ENCODE measurements around the gene PROB1.
"Not testable (repeated sequence)": the region's sequence is repeated elsewhere in the genome, so short reads cannot be mapped to it uniquely, and the experiment has no call there.

The PROB1 gene

GRCh38 chr5:139386956-139387355 lies 7.9 kb downstream of the PROB1 start:
- not testable (repeated sequence) for H3K9ac ChIP-seq (ENCODE audit: low read length); H3K36me3 ChIP-seq (ENCODE audit: control insufficient read depth, insufficient read depth, low read length); H3K4me1 ChIP-seq (ENCODE audit: control insufficient read depth, insufficient read depth, low read length); H3K4me3 ChIP-seq (ENCODE audit: low read length); H3K27me3 ChIP-seq (ENCODE audit: control insufficient read depth, insufficient read depth, low read length); H3K27ac ChIP-seq (ENCODE audit: low read depth, low read length)

- H3K4me1 ChIP-seq (ENCODE audit: control insufficient read depth, insufficient read depth, low read length), result no peaks in the 10 kb centered on the region
Measured at GRCh38 chr5:139386050-139386438, 8.9 kb downstream of the PROB1 start.

GRCh38 chr5:139385061-139386049 lies 9.5 kb downstream of the PROB1 start:
- Histone ChIP-seq H3K36me3 (ENCODE audit: control insufficient read depth, insufficient read depth, low read length) (peaks cover 2% of the 10 kb centered on the region), H3K27ac (ENCODE audit: low read depth, low read length) (no peak overlapping the region), H3K4me1 (ENCODE audit: control insufficient read depth, insufficient read depth, low read length) (no peaks in the 10 kb centered on the region), H3K4me3 (ENCODE audit: low read length) (peak overlapping the region; percentile 62), H3K27me3 (ENCODE audit: control insufficient read depth, insufficient read depth, low read length) (no peaks in the 10 kb centered on the region), H3K9ac (ENCODE audit: low read length) (no peak overlapping the region)

More at GRCh38 chr5:139386050-139386438, 8.9 kb downstream of the PROB1 start:
- Histone ChIP-seq H3K4me3 (ENCODE audit: low read length) (no peak overlapping the region), H3K36me3 (ENCODE audit: control insufficient read depth, insufficient read depth, low read length) (peaks cover 3% of the 10 kb centered on the region), H3K27me3 (ENCODE audit: control insufficient read depth, insufficient read depth, low read length) (no peaks in the 10 kb centered on the region), H3K27ac (ENCODE audit: low read depth, low read length) (no peak overlapping the region), H3K9ac (ENCODE audit: low read length) (no peak overlapping the region)

GRCh38 chr5:139384591-139385051 lies 10.3 kb downstream of the PROB1 start:
- Histone ChIP-seq H3K4me1 (ENCODE audit: control insufficient read depth, insufficient read depth, low read length) (no peaks in the 10 kb centered on the region), H3K27me3 (ENCODE audit: control insufficient read depth, insufficient read depth, low read length) (no peaks in the 10 kb centered on the region), H3K9ac (ENCODE audit: low read length) (no peak overlapping the region), H3K36me3 (ENCODE audit: control insufficient read depth, insufficient read depth, low read length) (no peaks in the 10 kb centered on the region), H3K4me3 (ENCODE audit: low read length) (peak overlapping the region; percentile 62), H3K27ac (ENCODE audit: low read depth, low read length) (no peak overlapping the region)

- Histone ChIP-seq H3K9ac (ENCODE audit: low read length) (no peak overlapping the region), H3K36me3 (ENCODE audit: control insufficient read depth, insufficient read depth, low read length) (no peaks in the 10 kb centered on the region), H3K27me3 (ENCODE audit: control insufficient read depth, insufficient read depth, low read length) (no peaks in the 10 kb centered on the region), H3K27ac (ENCODE audit: low read depth, low read length) (no peak overlapping the region), H3K4me1 (ENCODE audit: control insufficient read depth, insufficient read depth, low read length) (no peaks in the 10 kb centered on the region), H3K4me3 (ENCODE audit: low read length) (no peak overlapping the region)
Measured at GRCh38 chr5:139383993-139384590, 10.8 kb downstream of the PROB1 start.

GRCh38 chr5:139383275-139383992 lies 11.5 kb downstream of the PROB1 start, which contains the start of gene SLC23A1:
Gene SLC23A1, minus strand, starts transcription at chr5:139383297. Its CDS starts 44 bp downstream, at chr5:139383253.
- H3K9ac ChIP-seq (ENCODE audit: low read length), result no peak within 1 kb of the TSS
- H3K4me1 ChIP-seq (ENCODE audit: control insufficient read depth, insufficient read depth, low read length), result no peaks in the 10 kb centered on the region
- H3K27ac ChIP-seq (ENCODE audit: low read depth, low read length), result no peak within 1 kb of the TSS
- no peaks in the 10 kb centered on the region for H3K36me3 ChIP-seq (ENCODE audit: control insufficient read depth, insufficient read depth, low read length)
- H3K27me3 ChIP-seq (ENCODE audit: control insufficient read depth, insufficient read depth, low read length), result no peaks in the 10 kb centered on the region
- no peak within 1 kb of the TSS for H3K4me3 ChIP-seq (ENCODE audit: low read length)

GRCh38 chr5:139382807-139383206 lies 12.1 kb downstream of the PROB1 start:
- Histone ChIP-seq H3K4me1 (ENCODE audit: control insufficient read depth, insufficient read depth, low read length) (no peaks in the 10 kb centered on the region), H3K4me3 (ENCODE audit: low read length) (no peak overlapping the region), H3K27me3 (ENCODE audit: control insufficient read depth, insufficient read depth, low read length) (no peaks in the 10 kb centered on the region), H3K36me3 (ENCODE audit: control insufficient read depth, insufficient read depth, low read length) (no peaks in the 10 kb centered on the region), H3K27ac (ENCODE audit: low read depth, low read length) (no peak overlapping the region), H3K9ac (ENCODE audit: low read length) (no peak overlapping the region)

- H3K27me3 ChIP-seq (ENCODE audit: control insufficient read depth, insufficient read depth, low read length), result no peaks in the 10 kb centered on the region
- no peaks in the 10 kb centered on the region for H3K36me3 ChIP-seq (ENCODE audit: control insufficient read depth, insufficient read depth, low read length)
- no peak overlapping the region for H3K4me3 ChIP-seq (ENCODE audit: low read length)
- H3K4me1 ChIP-seq (ENCODE audit: control insufficient read depth, insufficient read depth, low read length), result no peaks in the 10 kb centered on the region
- no peak overlapping the region for H3K27ac ChIP-seq (ENCODE audit: low read depth, low read length)
- no peak overlapping the region for H3K9ac ChIP-seq (ENCODE audit: low read length)
Measured at GRCh38 chr5:139381837-139382761, 12.8 kb downstream of the PROB1 start.

GRCh38 chr5:139379626-139380449 lies 15.1 kb downstream of the PROB1 start:
- H3K9ac ChIP-seq (ENCODE audit: low read length), result no peak overlapping the region
- H3K4me1 ChIP-seq (ENCODE audit: control insufficient read depth, insufficient read depth, low read length), result no peaks in the 10 kb centered on the region
- no peak overlapping the region for H3K27ac ChIP-seq (ENCODE audit: low read depth, low read length)
- peaks cover 2% of the 10 kb centered on the region for H3K36me3 ChIP-seq (ENCODE audit: control insufficient read depth, insufficient read depth, low read length)
- no peaks in the 10 kb centered on the region for H3K27me3 ChIP-seq (ENCODE audit: control insufficient read depth, insufficient read depth, low read length)
- no peak overlapping the region for H3K4me3 ChIP-seq (ENCODE audit: low read length)

GRCh38 chr5:139378941-139379361 lies 16.0 kb downstream of the PROB1 start:
- Histone ChIP-seq H3K36me3 (ENCODE audit: control insufficient read depth, insufficient read depth, low read length) (peaks cover 2% of the 10 kb centered on the region), H3K4me1 (ENCODE audit: control insufficient read depth, insufficient read depth, low read length) (no peaks in the 10 kb centered on the region), H3K27ac (ENCODE audit: low read depth, low read length) (no peak overlapping the region), H3K4me3 (ENCODE audit: low read length) (no peak overlapping the region), H3K9ac (ENCODE audit: low read length) (no peak overlapping the region), H3K27me3 (ENCODE audit: control insufficient read depth, insufficient read depth, low read length) (no peaks in the 10 kb centered on the region)

Data from rectal smooth muscle tissue (tissue), 1 donor.